ENCODE data around the gene HMGB2.

The HMGB2 gene

GRCh38 chr4:173284463-173284862 is 49.7 kb downstream of the HMGB2 start:
- DNase-seq: no peak

DNA sequence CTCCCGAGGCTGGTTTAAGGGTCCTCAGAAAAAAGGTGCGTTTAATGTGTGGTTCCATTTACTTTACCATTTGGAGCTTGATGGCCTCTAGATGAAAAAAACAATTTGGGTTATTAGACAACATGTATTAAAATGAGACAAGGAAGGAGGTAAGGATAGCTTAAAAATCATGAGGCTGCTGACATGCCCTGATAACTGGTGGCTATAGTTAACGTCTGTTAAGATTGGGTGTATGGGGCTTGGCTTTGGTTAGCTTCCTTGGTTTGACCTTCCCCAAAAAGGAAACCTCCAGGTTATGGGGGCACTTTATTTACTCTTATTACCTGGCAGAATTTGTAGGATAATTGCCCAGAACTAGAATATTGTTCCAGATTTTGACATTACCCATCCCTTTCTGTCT is 51.5 kb downstream of the HMGB2 start:
- no peak for DNase-seq

- DNase-seq: no peak
Observed at GRCh38 chr4:173282256-173282562, 51.9 kb downstream of the HMGB2 start.

DNA sequence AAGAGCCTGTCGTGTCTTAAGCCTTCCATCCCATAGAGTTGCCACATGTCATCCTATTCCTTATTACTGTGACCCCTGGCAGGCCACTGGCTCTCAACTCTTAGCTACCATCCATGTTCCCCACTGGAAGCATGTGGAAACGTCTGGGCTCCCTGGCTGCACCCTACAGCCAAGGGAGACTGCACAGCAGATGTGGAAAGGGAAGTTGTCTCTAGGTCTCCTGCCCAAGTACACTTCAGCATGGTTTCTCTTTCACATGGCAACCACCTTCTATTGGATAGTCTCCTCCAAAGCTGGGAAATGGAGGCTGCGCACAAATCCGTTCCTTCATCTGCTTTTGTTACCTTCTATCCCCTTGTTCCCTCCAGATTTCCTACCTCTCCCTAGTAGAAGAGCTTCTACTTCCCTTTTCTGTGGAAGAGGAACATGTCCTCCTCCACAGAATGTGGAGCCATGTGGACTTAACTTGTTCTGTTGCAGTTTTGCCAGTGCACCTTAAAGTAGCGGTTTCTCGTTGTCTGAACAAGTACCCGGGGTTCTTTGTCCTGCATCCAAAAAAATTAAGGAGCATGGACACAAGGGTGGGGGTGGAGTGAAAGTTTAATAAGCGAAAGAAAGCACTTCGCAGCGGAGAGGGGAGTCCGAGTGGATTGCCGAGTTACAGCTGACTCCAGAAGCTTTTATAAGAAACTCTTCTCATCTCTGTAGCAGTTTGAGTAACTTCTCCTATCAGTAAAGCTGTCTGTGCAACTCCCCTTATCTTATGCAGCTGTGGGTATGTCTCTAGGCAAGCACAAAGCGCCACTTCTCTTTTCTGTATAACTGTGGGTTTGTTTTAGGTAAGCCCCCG is 52.5 kb downstream of the HMGB2 start:
- DNase-seq: no peak

All from NCI-H526 (cell line).